Ectodermal cell (in vitro differentiated cells): ENCODE data around the gene ZNF823.

Source experiments
- H3K27ac ChIP-seq: 2 replicates; pipeline ENCODE4 v1.7.0; 2013; ENCODE audit warnings: mild to moderate bottlenecking, low read depth, low read length; ENCODE audit not compliant: insufficient read depth, poor library complexity, severe bottlenecking
- H3K27me3 ChIP-seq: 2 replicates; pipeline ENCODE4 v1.7.0; 2013; ENCODE audit warnings: mild to moderate bottlenecking, low read length; ENCODE audit not compliant: insufficient read depth, control insufficient read depth, poor library complexity, severe bottlenecking
- H3K36me3 ChIP-seq: one replicate; pipeline ENCODE4 v1.7.0; 2013; ENCODE audit warnings: low read length; ENCODE audit not compliant: control insufficient read depth, insufficient read depth
- H3K4me1 ChIP-seq: one replicate; pipeline ENCODE4 v1.7.0; 2013; ENCODE audit warnings: low read length; ENCODE audit not compliant: control insufficient read depth, insufficient read depth
- H3K4me3 ChIP-seq: 2 replicates; pipeline ENCODE4 v1.7.0; 2013; ENCODE audit warnings: low read depth, low read length, control low read depth; ENCODE audit not compliant: insufficient read depth
- H3K9me3 ChIP-seq: 2 replicates; pipeline ENCODE4 v1.7.0; 2013; ENCODE audit warnings: mild to moderate bottlenecking, low read length, moderate library complexity; ENCODE audit not compliant: control insufficient read depth
- WGBS, 2 experiments: methylation state at CpG; one replicate each; pipeline ENCODE4 v1.1.7; 2013; ENCODE audit warnings: missing lambda C conversion rate in 2 of 2; 5-methylcytosine and 5-hydroxymethylcytosine counted together

Gene ZNF823

GRCh38 chr19:11766597-11767591 lies 28.1 kb upstream of the ZNF823 start, which contains the start of gene ZNF441:
TSS of gene ZNF441 (plus strand) at chr19:11767000. CDS start at chr19:11767194, 194 bp downstream.
- H3K27ac ChIP-seq = peak within 1 kb of the TSS; percentile 37
- H3K4me3 ChIP-seq = peak within 1 kb of the TSS; percentile 59
- H3K9me3 ChIP-seq = peaks cover 2% of the 10 kb centered on the region
- WGBS, 2 experiments = 2% methylated on average over 61 of the region's 61 CpGs
- no peaks in the 10 kb centered on the region for H3K4me1 ChIP-seq
- no peaks in the 10 kb centered on the region for H3K36me3 ChIP-seq
- peaks cover 18% of the 10 kb centered on the region for H3K27me3 ChIP-seq

- 67% methylated on average over 1 of the region's 1 CpG; no CpG with 5 or more reads in 1 of the 2 experiments for WGBS, 2 experiments
- H3K27ac ChIP-seq = no peak overlapping the region
- no peaks in the 10 kb centered on the region for H3K9me3 ChIP-seq
- no peak overlapping the region for H3K4me3 ChIP-seq
- H3K4me1 ChIP-seq = no peaks in the 10 kb centered on the region
- H3K36me3 ChIP-seq = no peaks in the 10 kb centered on the region
- peaks cover 14% of the 10 kb centered on the region for H3K27me3 ChIP-seq
These were observed 24.9 kb upstream of the ZNF823 start for GRCh38 chr19:11763611-11764010.

- 76 to 79% methylated on average over 1 of the region's 3 CpGs for WGBS, 2 experiments
- H3K27ac ChIP-seq = no peak overlapping the region
- H3K9me3 ChIP-seq = no peaks in the 10 kb centered on the region
- H3K36me3 ChIP-seq = no peaks in the 10 kb centered on the region
- no peaks in the 10 kb centered on the region for H3K4me1 ChIP-seq
- peaks cover 9% of the 10 kb centered on the region for H3K27me3 ChIP-seq
- no peak overlapping the region for H3K4me3 ChIP-seq
These were observed 24.4 kb upstream of the ZNF823 start for GRCh38 chr19:11763117-11763516.

- WGBS, 2 experiments = 82 to 84% methylated on average over 6 to 7 of the region's 7 CpGs
- Histone ChIP-seq H3K4me1 (no peaks in the 10 kb centered on the region), H3K36me3 (no peaks in the 10 kb centered on the region), H3K9me3 (peaks cover 7% of the 10 kb centered on the region), H3K27ac (no peak overlapping the region), H3K27me3 (no peaks in the 10 kb centered on the region), H3K4me3 (no peak overlapping the region)
These were observed 21.1 kb upstream of the ZNF823 start for GRCh38 chr19:11759805-11760204.

- Histone ChIP-seq H3K4me3 (no peak overlapping the region), H3K27ac (no peak overlapping the region), H3K9me3 (peaks cover 7% of the 10 kb centered on the region), H3K36me3 (no peaks in the 10 kb centered on the region), H3K27me3 (no peaks in the 10 kb centered on the region), H3K4me1 (no peaks in the 10 kb centered on the region)
- 70 to 79% methylated on average over 1 of the region's 1 CpG for WGBS, 2 experiments
These were observed 18.2 kb upstream of the ZNF823 start for GRCh38 chr19:11756965-11757364.

GRCh38 chr19:11754663-11755062 lies 15.9 kb upstream of the ZNF823 start:
- 87 to 92% methylated on average over 4 of the region's 4 CpGs for WGBS, 2 experiments
- H3K27me3 ChIP-seq = no peaks in the 10 kb centered on the region
- no peak overlapping the region for H3K27ac ChIP-seq
- H3K9me3 ChIP-seq = peaks cover 7% of the 10 kb centered on the region
- H3K4me3 ChIP-seq = no peak overlapping the region
- H3K4me1 ChIP-seq = no peaks in the 10 kb centered on the region
- H3K36me3 ChIP-seq = no peaks in the 10 kb centered on the region

GRCh38 chr19:11752244-11752736 lies 13.5 kb upstream of the ZNF823 start:
- no peaks in the 10 kb centered on the region for H3K36me3 ChIP-seq
- H3K9me3 ChIP-seq = peaks cover 6% of the 10 kb centered on the region
- H3K27me3 ChIP-seq = no peaks in the 10 kb centered on the region
- H3K27ac ChIP-seq = no peak overlapping the region
- no peak overlapping the region for H3K4me3 ChIP-seq
- H3K4me1 ChIP-seq = no peaks in the 10 kb centered on the region
- WGBS, 2 experiments = 93 to 94% methylated on average over 2 of the region's 2 CpGs

GRCh38 chr19:11749751-11750150 lies 11.0 kb upstream of the ZNF823 start:
- 69 to 82% methylated on average over 2 of the region's 2 CpGs for WGBS, 2 experiments
- Histone ChIP-seq H3K4me3 (no peak overlapping the region), H3K9me3 (peaks cover 4% of the 10 kb centered on the region)

GRCh38 chr19:11747277-11747676 lies 8.5 kb upstream of the ZNF823 start:
- Histone ChIP-seq H3K4me3 (no peak overlapping the region), H3K27ac (no peak overlapping the region), H3K4me1 (no peaks in the 10 kb centered on the region), H3K9me3 (peaks cover 4% of the 10 kb centered on the region), H3K36me3 (no peaks in the 10 kb centered on the region), H3K27me3 (no peaks in the 10 kb centered on the region)
- 50 to 83% methylated on average over 1 of the region's 1 CpG for WGBS, 2 experiments

More at GRCh38 chr19:11749751-11750150, 11.0 kb upstream of the ZNF823 start:
- no peaks in the 10 kb centered on the region for H3K36me3 ChIP-seq
- no peak overlapping the region for H3K27ac ChIP-seq
- H3K4me1 ChIP-seq = no peaks in the 10 kb centered on the region
- no peaks in the 10 kb centered on the region for H3K27me3 ChIP-seq

GRCh38 chr19:11745869-11746268 lies 7.1 kb upstream of the ZNF823 start:
- no peak overlapping the region for H3K4me3 ChIP-seq

More at GRCh38 chr19:11745869-11746268, 7.1 kb upstream of the ZNF823 start:
- Histone ChIP-seq H3K9me3 (peaks cover 4% of the 10 kb centered on the region), H3K27ac (no peak overlapping the region), H3K36me3 (no peaks in the 10 kb centered on the region), H3K27me3 (no peaks in the 10 kb centered on the region), H3K4me1 (no peaks in the 10 kb centered on the region)
